ENCODE data around the gene MAST4. TPM values are rescaled to one million over a fixed set of nuclear protein-coding genes. Genes with fewer than 3 reads are reported as not detected.

MAST4 gene
- total and polyA plus RNA-seq, 2 of the 13 experiments (the other 11 are each of a cell fraction or from before 2014, with no cell fraction given) = 3.4 to 3.7 TPM

DNA sequence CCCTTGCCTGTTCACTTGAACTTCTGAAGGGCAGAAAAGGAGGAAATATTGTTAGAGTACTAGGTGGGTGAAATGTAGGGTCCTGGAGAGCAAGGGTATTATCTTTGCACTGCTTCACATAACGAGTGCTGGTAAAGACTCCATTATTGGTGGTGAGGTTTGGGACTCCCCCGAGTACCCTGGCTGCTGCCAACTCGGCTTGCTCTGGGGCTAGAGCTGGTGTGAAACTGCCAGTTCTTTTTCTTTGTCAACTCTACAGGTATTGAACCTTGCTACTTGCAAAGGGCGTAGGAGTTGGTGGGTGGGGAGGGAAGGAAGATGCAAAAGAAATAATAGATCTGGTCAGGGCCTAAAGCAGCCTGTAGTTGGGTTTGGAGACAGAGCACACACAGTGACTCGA lies 16.0 kb downstream of the MAST4 start (continued):
- TF ChIP-seq ASH2L (IDR thresholded peaks at IDR 0.05; ENCODE audit: insufficient read length, low read depth, low read length) (no peak), REXO4 (CRISPR knock-in tag; IDR thresholded peaks at IDR 0.05; ENCODE audit: borderline replicate concordance) (no peak), NFYB (CRISPR knock-in tag; IDR thresholded peaks at IDR 0.05) (no peak)

DNA sequence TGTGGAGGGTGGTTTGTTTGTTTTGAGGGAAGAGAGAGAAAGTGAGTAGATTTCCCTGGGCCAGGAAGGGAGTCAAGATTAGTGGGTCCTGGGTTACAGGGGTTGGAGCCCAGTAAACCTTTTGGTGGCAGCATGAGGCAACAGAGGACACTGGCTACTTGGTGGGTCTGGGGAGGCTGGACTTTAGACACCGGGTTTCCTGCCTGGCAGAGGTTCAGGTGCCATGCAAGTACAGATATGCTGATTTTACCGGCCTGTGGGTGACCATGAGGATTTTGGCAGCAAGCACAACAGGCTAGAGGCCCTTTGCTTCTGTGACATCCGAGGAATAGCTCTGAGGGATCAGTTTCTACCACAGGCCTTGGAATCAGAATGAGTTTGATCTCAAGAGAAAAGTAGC lies 18.9 kb downstream of the MAST4 start:
- H3K4me2 ChIP-seq (ENCODE audit: low read depth, low read length) = no peak overlapping the region
- ChIA-PET POLR2A (no interaction called here), CTCF (ENCODE audit: low intra/inter-chr PET ratio, low total read pairs) (no interaction called here)
- no peaks in the 10 kb centered on the region for H3K9me3 ChIP-seq (ENCODE audit: low read length)
- in situ Hi-C loops (cut with HindIII; ENCODE audit: extremely low pct_ligation_motif_present, low pct_unique_long_range_greater_than_20kb) = no loop called here
- DNase-seq (ENCODE audit: low spot score) (no peak), ATAC-seq (no peak), FAIRE-seq (no peak)
- no peak overlapping the region for H2AFZ ChIP-seq (ENCODE audit: low read length)
- no peaks in the 10 kb centered on the region for H3K79me2 ChIP-seq (ENCODE audit: insufficient read depth, low read length)
- no peak overlapping the region for H3K27ac ChIP-seq (ENCODE audit: extremely low read length, insufficient read depth, low read length)
- H3K4me1 ChIP-seq (ENCODE audit: insufficient read depth, low read length) = no peaks in the 10 kb centered on the region
- no peaks in the 10 kb centered on the region for H4K20me1 ChIP-seq (ENCODE audit: insufficient read depth, low read length)
- no peaks in the 10 kb centered on the region for H3K36me3 ChIP-seq (replicated peaks in 1 of 2; ENCODE audit: control insufficient read depth in 1 of 2, insufficient read depth in 2 of 2, low read length in 2 of 2)
- WGBS (ENCODE audit: low lambda C conversion rate) = 0% methylated on average over 2 of the region's 3 CpGs
- intact Hi-C loops (cut with micrococcal nuclease; ENCODE audit: unreplicated experiment) = no loop called here
- H3K9ac ChIP-seq (ENCODE audit: insufficient read depth, low read depth, low read length) = no peak overlapping the region
- peaks cover 0 to 18% of the 10 kb centered on the region in 2 experiments; a peak in 3 of 5 replicates for H3K27me3 ChIP-seq (ENCODE audit: control insufficient read depth in 1 of 2, insufficient read depth in 2 of 2, low read length in 2 of 2)
- BruUV-seq (replicated peaks) = no TSS peak
- H3K4me3 ChIP-seq (replicated peaks in 1 of 3; ENCODE audit: insufficient read depth in 1 of 3, low read depth in 2 of 3, low read length in 3 of 3) = no peak overlapping the region
- no peak for TF ChIP-seq GFI1 (CRISPR knock-in tag; IDR thresholded peaks at IDR 0.05; ENCODE audit: borderline replicate concordance)
- no peak for TF ChIP-seq ZNF484 (CRISPR knock-in tag; IDR thresholded peaks at IDR 0.05; ENCODE audit: borderline replicate concordance, low read depth)
- TF ChIP-seq ISL2 (CRISPR knock-in tag; IDR thresholded peaks at IDR 0.05) = no peak
- no peak for TF ChIP-seq TCF7 (IDR thresholded peaks at IDR 0.05; ENCODE audit: low read depth)
- TF ChIP-seq, protein P1, sequence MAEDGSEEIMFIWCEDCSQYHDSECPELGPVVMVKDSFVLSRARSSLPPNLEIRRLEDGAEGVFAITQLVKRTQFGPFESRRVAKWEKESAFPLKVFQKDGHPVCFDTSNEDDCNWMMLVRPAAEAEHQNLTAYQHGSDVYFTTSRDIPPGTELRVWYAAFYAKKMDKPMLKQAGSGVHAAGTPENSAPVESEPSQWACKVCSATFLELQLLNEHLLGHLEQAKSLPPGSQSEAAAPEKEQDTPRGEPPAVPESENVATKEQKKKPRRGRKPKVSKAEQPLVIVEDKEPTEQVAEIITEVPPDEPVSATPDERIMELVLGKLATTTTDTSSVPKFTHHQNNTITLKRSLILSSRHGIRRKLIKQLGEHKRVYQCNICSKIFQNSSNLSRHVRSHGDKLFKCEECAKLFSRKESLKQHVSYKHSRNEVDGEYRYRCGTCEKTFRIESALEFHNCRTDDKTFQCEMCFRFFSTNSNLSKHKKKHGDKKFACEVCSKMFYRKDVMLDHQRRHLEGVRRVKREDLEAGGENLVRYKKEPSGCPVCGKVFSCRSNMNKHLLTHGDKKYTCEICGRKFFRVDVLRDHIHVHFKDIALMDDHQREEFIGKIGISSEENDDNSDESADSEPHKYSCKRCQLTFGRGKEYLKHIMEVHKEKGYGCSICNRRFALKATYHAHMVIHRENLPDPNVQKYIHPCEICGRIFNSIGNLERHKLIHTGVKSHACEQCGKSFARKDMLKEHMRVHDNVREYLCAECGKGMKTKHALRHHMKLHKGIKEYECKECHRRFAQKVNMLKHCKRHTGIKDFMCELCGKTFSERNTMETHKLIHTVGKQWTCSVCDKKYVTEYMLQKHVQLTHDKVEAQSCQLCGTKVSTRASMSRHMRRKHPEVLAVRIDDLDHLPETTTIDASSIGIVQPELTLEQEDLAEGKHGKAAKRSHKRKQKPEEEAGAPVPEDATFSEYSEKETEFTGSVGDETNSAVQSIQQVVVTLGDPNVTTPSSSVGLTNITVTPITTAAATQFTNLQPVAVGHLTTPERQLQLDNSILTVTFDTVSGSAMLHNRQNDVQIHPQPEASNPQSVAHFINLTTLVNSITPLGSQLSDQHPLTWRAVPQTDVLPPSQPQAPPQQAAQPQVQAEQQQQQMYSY (CRISPR knock-in tag; IDR thresholded peaks at IDR 0.05) = no peak
- TF ChIP-seq DR1 (CRISPR knock-in tag; IDR thresholded peaks at IDR 0.05) = no peak
- TF ChIP-seq, protein P2, sequence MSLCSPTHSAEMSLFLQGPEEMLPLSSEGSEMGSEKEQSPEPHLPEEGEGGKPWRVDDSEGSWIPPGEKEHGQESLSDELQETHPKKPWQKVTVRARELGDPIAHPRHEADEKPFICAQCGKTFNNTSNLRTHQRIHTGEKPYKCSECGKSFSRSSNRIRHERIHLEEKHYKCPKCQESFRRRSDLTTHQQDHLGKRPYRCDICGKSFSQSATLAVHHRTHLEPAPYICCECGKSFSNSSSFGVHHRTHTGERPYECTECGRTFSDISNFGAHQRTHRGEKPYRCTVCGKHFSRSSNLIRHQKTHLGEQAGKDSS (CRISPR knock-in tag; IDR thresholded peaks at IDR 0.05; ENCODE audit: borderline replicate concordance, low read depth) = no peak
- TF ChIP-seq, protein P3, sequence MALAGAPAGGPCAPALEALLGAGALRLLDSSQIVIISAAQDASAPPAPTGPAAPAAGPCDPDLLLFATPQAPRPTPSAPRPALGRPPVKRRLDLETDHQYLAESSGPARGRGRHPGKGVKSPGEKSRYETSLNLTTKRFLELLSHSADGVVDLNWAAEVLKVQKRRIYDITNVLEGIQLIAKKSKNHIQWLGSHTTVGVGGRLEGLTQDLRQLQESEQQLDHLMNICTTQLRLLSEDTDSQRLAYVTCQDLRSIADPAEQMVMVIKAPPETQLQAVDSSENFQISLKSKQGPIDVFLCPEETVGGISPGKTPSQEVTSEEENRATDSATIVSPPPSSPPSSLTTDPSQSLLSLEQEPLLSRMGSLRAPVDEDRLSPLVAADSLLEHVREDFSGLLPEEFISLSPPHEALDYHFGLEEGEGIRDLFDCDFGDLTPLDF (CRISPR knock-in tag; IDR thresholded peaks at IDR 0.05) = no peak
- no peak for TF ChIP-seq SOX5 (CRISPR knock-in tag; IDR thresholded peaks at IDR 0.05; ENCODE audit: borderline replicate concordance)

Measured in HepG2 (cell line).